A549 (cell line): Measurements from ENCODE around the gene ADARB2.

ENCODE experiments used
- CTCF ChIP-seq: fragments of >200 bp; sonication (Bioruptor Twin); formaldehyde crosslinking; IDR thresholded peaks from 3 replicates; pipeline ENCODE4 v1.5.1; 2016
- HMGXB4 ChIP-seq: fragments of 250-450 bp; sonication (Bioruptor Pico); IDR thresholded peaks from 2 replicates; pipeline ENCODE4 v1.5.0; 2021; ENCODE audit warnings: mild to moderate bottlenecking, moderate library complexity, borderline replicate concordance
- KDM1A ChIP-seq: fragments of 200-600 bp; sonication (generic); IDR thresholded peaks from 2 replicates; pipeline ENCODE4 v1.6.1; 2016; ENCODE audit warnings: low read depth, mild to moderate bottlenecking
- NFE2L2 ChIP-seq: fragments of 150-350 bp; conservative IDR thresholded peaks from 2 replicates; pipeline ENCODE4 v1.6.1; 2014; ENCODE audit warnings: low read length
- RCOR1 ChIP-seq: fragments of 150-350 bp; IDR thresholded peaks from 2 replicates; pipeline ENCODE4 v1.6.1; 2014; ENCODE audit warnings: antibody characterized with exemption, low read length, low read depth
- TF ChIP-seq, protein P1 (sequence below): fragments of 450-650 bp; IDR thresholded peaks from 2 replicates; pipeline ENCODE4 v1.6.1; 2014; ENCODE audit warnings: antibody characterized with exemption

DNA sequence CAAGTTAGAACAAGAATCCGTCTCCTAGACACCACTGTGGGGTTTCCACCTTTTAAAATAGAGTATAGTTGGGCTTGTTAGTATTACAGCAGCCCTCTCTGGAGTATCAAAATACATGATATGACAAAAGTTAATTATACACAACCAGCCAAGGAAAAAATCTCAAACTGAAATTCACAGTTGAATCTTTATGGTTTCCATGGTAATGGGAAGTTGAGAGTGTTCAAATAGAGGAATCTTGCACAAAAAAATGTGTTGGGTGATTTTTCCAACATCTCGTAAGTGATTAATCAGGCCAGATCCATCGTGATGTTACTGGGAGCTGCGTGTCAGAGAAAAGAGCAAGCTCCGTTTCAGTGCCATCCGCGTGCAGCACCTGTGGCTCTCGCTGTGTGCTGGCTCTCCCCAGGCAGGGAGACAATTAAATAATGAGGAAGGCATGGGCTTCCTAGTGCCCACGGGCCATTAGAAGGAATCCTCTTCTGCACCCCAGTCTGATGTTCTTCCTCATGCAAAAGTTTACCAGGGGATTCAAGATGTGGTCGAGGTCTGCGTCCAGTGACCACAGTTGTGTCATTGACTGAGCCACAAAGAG lies 41.1 kb upstream of the ADARB2 start:
- TF ChIP-seq KDM1A, result no peak
- TF ChIP-seq NFE2L2, result no peak
- no peak for TF ChIP-seq CTCF
- no peak for TF ChIP-seq RCOR1
- no peak for TF ChIP-seq HMGXB4 (CRISPR knock-in tag)
- TF ChIP-seq, protein P1, sequence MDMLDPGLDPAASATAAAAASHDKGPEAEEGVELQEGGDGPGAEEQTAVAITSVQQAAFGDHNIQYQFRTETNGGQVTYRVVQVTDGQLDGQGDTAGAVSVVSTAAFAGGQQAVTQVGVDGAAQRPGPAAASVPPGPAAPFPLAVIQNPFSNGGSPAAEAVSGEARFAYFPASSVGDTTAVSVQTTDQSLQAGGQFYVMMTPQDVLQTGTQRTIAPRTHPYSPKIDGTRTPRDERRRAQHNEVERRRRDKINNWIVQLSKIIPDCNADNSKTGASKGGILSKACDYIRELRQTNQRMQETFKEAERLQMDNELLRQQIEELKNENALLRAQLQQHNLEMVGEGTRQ, result no peak
